ENCODE measurements around the gene GPR17.

GPR17 gene

GRCh38 chr2:127614731-127615130, 31.2 kb upstream of the GPR17 start:
- DNase-seq (ENCODE audit: low spot score) = no peak

- no peak for DNase-seq (ENCODE audit: low spot score)
Measured at GRCh38 chr2:127615511-127616166, 30.3 kb upstream of the GPR17 start.

- DNase-seq (ENCODE audit: low spot score) = no peak
Measured at GRCh38 chr2:127618551-127619202, 27.3 kb upstream of the GPR17 start.

GRCh38 chr2:127619203-127619590, 26.8 kb upstream of the GPR17 start:
- no peak for DNase-seq (ENCODE audit: low spot score)

- no peak for DNase-seq (ENCODE audit: low spot score)
Measured at GRCh38 chr2:127619877-127620705, 25.9 kb upstream of the GPR17 start.

GRCh38 chr2:127620866-127621265, 25.1 kb upstream of the GPR17 start:
- no peak for DNase-seq (ENCODE audit: low spot score)

GRCh38 chr2:127621981-127622431, 23.9 kb upstream of the GPR17 start:
- no peak for DNase-seq (ENCODE audit: low spot score)

GRCh38 chr2:127622561-127623387, 23.2 kb upstream of the GPR17 start:
- DNase-seq (ENCODE audit: low spot score) = no peak

- DNase-seq (ENCODE audit: low spot score) = no peak
Measured at GRCh38 chr2:127623388-127624319, 22.3 kb upstream of the GPR17 start.

GRCh38 chr2:127624320-127624755, 21.6 kb upstream of the GPR17 start:
- DNase-seq (ENCODE audit: low spot score) = no peak

GRCh38 chr2:127624756-127625571, 21.0 kb upstream of the GPR17 start:
- DNase-seq (ENCODE audit: low spot score) = no peak

GRCh38 chr2:127625572-127625951, 20.4 kb upstream of the GPR17 start:
- DNase-seq (ENCODE audit: low spot score) = no peak

- no peak for DNase-seq (ENCODE audit: low spot score)
Measured at GRCh38 chr2:127626175-127626574, 19.8 kb upstream of the GPR17 start.

- no peak for DNase-seq (ENCODE audit: low spot score)
Measured at GRCh38 chr2:127626917-127627739, 18.8 kb upstream of the GPR17 start.

- no peak for DNase-seq (ENCODE audit: low spot score)
Measured at GRCh38 chr2:127627740-127628571, 18.0 kb upstream of the GPR17 start.

GRCh38 chr2:127628767-127629614, 17.0 kb upstream of the GPR17 start:
- DNase-seq (ENCODE audit: low spot score) = no peak

GRCh38 chr2:127629637-127630036, 16.3 kb upstream of the GPR17 start:
- no peak for DNase-seq (ENCODE audit: low spot score)
